Measurements from ENCODE around the gene ACOT12.
"Not testable (repeated sequence)": the region's sequence is repeated elsewhere in the genome, so short reads cannot be mapped to it uniquely, and the experiment has no call there.

The ACOT12 gene

DNA sequence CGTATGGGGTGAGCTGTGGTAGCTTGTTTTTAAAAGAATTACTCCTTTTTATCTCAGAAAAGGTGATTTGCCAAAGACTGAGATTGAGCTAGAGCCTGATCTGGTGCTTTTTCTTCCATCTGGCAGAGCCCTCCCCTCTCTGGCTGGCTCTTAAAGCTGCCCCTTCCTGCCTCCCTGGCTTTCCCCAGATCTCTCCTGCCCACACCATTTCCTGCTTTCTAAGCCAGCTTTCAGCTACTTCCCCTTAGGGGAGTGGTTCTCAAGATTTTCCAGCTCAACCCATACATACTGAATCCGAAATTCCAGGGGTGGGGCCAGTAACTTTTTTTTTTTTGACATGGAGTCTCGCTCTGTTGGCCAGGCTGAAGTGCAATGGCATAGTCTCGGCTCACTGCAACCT, 4.8 kb upstream of the ACOT12 start:
- DNase-seq = peak; percentile 10

DNA sequence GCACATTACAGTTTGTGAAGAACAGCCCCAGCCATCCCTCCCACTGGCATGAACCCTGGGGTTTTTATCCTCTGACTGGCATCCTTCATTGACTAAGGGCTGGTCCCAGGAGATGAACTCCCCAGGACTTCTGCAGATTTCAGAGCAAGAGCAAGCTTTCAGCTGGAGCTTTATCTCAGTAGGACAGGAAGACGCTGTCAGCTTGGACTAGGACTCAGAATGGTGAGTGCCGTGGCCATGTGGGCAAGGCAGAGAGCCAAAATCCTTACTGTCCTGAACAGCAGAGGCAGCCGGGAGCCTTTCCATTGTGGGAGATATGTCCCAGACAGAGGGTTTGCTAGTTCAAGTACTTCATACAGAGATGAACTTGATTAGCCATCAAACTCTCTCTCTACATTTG, 3.2 kb upstream of the ACOT12 start:
- DNase-seq = peak; percentile 32

DNA sequence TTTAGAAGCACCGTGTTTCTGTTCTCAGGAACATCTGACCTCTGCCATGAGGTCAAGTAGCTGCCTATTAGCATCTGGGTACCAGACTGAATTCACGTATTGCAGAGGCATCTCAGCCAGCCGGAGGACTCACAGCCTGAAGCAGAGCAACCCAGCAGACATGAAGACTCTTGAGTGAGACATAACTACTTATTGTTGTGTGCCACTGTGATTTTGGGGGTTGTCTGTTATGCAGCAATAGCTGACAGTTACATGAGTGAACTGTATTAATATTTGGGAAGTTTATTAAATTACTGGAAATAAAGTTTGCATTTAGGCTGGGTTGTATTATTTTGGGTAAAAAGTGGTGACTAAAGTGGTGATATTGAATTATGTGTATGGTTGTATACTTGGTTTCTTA, 1.3 kb upstream of the ACOT12 start:
- DNase-seq = no peak

DNA sequence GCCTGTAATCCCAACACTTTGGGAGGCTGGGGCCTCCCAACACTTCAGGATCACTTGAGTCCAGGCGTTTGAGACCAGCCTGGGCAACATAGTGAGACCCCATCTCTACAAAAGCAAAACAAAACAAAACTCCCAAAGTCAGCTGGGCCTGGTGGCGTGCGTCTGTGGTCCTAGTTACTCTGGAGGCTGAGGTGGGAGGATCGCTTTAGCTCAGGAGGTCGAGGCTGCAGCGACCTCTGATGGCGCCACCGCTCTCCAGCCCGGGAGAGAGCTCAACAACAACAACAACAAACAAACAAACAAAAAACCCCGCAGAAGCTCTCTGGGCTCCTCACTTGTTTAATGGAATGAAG, 528 bp downstream of the ACOT12 start:
- DNase-seq = no peak

DNA sequence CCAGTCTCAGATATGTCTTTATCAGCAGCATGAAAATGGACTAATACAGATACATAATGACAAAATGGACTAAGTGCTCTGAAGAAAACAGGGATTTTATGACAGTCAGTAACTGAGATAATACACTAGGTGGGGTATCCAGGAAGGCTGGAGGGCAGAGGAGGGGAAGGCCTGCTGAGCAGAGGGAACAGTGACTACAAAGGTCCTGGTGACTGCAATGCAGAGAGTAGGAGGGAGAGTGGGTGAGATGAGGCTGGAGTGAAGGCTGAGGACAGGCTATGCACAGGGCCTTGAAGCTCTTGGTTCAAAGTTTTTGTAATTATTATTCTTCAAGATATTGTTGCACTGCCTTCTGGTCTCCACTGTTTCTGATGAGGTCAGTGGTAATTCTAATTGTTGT, 4.9 kb downstream of the ACOT12 start:
- no peak for DNase-seq

DNA sequence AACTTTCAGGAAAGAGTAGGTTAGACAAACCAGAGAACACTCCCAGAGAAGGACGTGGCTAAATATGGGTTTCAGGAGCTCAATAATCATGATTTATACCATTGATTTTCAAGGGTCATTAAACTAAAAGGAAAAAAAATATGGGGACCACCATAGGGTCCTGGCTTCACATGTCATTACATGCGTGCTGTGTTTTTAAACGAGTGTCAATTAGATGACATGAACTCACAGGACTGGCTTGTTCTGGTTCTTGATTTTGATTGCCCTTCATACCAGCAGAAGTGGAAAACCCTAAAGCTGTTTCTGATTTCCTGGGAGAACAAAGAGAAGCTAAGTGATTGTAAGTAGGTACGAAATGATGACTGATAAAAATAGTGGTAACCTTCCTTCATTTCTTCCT, 5.8 kb downstream of the ACOT12 start:
- no peak for DNase-seq

DNA sequence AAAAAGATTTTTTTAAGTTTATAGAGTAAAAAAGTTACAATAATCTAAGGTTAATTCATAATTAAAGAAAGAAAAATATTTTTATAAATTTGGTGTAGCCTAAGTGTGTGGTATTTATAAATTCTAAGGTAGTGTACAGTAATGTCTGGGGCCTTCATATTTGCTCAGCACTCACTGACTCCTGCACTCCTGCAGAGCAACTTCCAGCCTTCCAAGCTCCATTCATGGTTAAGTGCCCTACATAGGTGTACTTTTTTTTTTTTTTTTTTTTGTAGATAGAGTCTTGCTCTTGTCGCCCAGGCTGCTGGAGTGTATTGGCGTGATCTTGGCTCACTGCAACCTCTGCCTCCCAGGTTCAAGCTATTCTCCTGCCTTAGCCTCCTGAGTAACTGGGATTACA, 10.1 kb downstream of the ACOT12 start:
- no peak for DNase-seq

DNA sequence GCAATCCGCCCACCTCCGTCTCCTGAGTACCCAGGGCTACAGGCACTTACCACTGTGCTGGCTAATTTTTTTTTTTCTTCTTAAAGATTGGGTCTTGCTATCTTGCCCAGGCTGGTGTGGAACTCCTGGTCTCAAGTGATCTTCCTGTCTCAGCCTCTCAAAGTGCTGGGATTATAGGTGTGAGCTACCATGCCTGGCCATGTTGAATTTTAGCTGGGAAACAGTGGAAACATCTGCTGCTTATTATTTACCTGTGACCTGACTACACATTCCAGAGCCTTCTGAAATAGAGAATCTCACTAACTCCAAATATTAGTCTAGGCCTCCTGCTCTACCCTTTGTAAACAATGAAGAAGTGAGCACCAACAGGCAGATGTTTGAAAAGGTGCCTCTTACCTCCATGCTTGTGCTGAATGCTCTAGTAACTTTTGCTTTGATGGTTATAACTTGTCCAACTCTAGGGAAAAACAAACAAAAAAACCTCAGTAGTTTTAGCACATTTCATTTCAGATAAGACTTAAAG, 22.5 kb downstream of the ACOT12 start:
- no peak for DNase-seq

DNA sequence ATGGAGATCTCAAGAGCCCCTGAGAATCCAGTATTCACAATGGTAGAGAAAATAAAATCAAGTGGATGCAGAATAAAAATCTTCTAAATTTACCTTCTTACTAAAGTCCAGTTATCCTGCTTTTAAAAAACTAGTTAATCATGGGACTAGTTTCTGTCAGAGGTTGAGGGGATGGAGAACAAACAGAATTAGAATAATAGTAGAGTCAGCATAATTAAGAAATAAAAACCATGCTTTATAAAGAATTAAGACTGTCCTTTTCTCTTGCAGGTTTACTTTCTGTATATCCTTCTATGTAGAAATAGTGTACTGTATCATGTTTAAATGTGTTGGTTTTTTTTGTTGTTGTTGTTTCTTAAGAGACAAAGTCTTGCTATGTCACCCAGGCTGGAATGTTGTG, 23.0 kb downstream of the ACOT12 start:
- DNase-seq = no peak

DNA sequence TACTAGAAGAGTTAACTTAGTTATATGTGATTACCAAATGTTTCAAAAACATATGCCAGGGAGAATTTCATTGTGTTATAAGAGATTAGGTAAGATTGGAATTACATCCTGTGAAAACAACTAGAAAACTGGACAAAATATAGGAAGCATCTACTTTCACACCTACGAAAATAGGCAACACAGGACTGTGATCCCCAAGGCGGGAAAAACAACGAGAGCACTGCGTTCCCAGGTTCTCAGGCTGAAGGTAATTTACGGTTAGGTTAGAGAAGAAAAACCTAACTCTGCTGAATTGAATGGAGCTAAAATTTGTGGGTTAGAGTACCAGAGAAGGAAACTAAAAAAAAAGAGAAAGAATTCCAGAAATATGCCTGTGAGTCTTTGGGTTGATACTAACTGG, 28.4 kb downstream of the ACOT12 start:
- no peak for DNase-seq

DNA sequence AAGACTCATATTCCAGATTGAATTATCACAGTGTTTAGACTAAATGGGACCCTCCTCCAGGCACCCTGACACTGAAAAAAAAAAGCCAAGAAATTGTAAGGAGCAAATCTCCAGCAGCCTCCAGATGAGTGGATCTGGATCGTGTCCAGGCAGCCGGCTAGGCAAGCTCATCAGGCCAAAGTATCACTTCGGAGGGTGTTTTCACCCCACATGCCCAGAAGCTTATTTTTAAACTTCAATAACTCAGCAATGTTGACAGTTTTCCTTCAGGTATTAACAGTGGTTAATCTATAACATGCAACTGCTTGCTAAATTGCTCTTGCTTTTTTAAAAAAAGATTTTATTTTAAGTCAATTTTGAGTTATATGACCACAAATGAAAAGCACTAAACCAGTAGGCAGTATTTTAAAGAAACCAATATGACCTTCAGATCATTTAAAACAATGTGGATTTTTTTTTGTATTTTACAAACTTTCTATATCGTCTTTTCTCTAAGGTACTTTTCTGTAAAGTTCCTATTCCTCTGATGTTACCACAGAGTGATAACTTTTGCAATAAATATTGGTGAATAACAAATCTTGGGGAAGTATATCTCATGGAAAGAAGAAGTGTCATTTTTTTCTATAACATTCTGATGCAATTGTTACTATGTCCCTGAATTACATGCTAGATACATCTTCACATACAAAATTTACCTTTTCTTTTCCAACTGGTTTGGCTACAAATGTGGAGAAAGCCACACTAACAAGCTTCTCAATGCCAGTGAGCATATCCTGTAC, 30.7 kb downstream of the ACOT12 start:
- DNase-seq = peak; percentile 39

DNA sequence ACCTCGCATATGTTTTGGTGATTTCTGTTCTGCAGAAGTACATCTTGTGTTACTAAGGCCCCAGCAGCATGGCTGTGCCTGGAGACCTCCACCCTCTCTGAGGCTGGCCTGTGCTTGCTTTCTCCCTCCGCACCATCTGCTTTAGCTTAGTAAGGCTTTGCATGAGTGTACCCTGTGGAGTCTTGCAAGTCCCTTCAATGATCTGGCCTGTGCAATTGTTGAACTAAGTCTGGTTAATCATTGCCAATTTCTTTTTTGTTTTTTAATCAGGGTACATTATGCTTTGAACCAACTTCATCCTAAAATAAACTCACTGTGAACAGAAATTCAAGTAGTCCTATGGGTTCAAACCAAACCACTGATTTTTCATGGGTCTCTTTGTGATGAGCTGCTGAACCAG, 32.3 kb downstream of the ACOT12 start:
- DNase-seq = no peak

DNA sequence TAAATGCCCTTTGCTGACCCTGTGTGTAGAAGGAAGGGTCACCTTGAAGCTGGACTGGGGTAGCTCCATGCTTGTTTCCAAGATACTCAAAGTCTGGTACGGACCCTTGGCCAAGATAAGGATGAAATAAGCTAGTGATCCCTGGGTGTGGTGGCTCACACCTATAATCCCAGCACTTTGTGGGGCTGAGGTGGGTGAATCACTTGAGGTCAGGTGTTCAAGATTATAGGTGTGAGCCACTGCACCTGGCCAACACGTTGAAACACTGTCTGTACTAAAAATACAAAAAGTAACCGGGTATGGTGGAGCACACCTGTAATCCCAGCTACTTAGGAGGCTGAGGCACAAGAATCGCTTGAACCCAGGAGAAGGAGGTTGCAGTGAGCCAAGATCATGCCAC, 33.3 kb downstream of the ACOT12 start:
- no peak for DNase-seq

DNA sequence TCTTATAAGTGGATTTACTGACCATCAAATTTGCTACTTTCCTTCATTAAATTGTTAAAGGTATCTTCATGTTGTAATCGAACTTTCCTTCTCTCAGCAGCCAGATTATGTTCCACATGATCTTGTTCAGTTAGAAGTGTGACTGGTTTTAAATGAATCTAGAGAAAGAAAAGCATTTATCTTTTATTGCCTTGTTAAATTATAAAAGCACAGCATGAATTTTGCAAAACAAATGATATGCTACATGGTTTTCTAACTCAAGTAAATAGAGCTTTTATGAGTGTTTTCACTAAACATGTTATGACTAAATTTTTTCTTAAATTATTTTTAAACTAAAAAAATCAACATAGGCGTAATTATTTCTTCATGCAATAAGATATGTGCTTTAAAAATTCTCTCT, 34.1 kb downstream of the ACOT12 start:
- DNase-seq = no peak

DNA sequence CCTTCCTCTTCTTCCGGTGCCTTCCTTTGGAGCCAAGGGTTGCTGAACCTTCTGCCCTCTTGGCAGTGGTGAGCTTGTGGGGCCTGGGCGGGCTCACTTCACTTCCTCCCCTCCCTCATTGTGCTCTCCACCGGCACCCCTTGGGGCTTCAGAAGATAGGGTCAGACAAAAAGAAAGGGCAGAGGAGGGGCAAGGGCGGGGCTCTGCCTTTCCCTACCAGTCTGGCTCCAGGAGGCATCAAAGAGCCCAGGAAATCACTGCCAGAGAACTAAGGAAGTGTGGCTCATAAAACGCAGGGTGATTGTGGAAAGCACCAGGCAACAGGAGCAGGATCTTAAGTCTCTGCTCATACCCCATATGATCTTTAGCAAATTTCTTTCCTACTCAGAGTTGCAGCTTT, 34.8 kb downstream of the ACOT12 start:
- DNase-seq = no peak

DNA sequence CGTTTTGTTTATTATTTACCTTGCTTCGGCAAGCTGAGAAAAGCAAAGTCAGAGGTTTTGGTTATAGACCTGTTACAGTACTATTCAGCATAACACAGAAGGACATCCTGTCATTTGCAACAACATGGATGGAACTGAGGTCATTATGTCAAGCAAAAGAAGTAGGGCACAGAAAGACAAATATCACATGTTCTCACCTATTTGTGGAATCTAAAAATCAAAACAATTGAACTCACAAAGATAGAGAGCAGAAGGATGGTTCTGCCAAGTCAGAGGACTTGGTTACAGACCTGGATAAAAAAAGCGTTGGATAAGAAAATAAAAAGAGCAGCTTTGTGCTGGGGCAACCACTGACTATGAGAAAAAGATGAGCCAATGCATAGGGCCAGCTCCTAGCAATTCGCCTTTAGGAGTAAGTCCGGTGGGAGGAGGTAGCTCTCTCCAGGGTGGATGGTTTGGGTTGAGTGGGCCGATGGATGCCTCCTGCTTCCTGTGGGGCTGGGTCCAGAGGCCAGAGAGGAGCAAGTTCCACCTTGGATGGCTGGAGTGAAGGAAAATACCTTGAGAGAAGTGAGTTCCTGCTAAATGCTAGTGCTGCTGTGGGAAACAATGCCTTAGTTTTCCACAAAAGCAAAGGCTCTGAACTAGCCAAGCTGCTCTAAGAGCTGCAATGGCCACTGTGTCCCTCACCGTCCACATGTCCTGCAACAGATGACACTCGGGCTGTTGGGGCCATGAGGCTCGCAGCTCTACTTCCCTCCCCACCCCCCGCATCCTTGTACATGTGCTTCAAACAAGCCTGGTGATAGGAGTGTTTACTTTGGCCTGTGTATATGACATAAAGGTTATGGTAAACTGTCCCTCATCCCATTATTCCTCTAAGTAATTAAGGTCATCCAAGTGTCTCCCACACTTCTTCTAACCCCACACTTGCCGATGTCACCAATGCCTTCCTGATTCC, 38.4 kb downstream of the ACOT12 start:
- no peak for DNase-seq

DNA sequence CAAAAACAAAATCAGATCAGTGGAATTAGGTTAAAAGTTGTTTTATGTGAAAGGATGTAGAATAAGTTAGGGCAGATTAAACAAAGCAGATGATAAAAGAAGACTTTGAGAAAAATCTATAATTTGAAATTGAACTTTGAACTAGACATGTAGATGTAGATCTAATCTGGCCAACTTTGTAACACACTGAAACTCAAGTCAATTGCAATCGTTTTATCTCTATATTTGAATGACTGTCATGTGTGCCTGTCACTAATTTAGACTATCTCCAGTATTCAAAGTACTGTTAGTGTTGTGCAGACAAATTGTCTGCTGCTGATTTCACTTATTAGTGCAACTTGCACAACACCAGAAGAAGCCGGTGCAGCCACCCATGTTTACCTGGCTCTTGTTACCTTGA, 39.8 kb downstream of the ACOT12 start:
- no peak for DNase-seq

DNA sequence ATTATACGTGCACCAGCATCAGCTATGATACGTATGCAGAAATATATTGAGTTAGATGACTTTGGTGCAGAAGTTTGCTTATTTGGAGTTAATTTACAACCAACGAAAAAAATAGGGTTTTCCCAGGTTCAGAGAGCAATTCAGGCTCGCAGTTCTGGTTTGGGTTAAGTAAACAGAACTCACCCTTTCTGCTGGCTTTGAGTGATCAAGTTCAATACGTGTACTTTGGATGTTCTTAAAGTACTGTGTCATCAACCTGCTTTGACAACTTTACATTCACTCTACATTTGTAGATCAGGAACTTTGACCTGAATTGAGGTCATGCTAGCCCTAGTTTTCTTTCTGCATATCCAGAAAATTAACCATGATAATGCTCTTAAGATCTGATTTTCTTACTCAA, 40.7 kb downstream of the ACOT12 start:
- DNase-seq = no peak

DNA sequence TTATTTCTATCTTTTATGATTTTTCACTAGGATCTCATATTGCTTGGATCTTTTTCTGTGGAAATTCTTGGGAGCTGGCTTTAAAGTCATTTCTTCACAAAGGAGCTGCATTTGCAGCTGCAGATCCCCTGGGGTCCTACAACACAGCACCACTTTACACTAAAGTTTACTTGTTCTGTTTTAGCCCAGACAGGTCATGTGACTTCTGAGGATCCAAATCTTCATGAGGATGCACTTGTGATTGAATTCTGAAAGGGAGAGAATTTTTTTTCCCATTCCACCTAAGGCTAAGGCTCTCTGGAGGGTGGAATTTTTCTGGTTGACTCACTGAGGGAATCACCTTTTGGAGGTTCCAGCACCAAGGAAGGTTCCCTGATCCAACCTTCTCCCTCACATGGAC, 43.4 kb downstream of the ACOT12 start:
- DNase-seq = no peak

DNA sequence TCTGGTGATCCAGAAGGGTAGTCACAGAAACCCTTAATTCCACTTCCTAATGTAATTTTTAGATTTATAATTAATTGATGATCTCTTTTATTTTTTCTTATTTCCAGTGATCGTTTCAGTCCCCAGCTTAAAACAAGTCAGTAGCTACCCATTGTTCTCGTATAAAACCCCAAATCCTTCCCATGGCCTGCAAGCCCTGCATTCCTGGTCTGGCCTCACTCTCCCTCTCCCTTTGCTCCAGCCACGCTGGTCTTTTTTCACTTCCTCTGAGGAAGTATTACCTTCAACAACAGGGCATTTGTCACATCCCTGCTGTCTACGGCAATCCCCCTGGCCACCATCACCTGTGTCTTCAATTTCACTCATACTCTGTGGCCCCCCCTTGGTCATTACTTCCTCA, 44.8 kb downstream of the ACOT12 start:
- DNase-seq = no peak

DNA sequence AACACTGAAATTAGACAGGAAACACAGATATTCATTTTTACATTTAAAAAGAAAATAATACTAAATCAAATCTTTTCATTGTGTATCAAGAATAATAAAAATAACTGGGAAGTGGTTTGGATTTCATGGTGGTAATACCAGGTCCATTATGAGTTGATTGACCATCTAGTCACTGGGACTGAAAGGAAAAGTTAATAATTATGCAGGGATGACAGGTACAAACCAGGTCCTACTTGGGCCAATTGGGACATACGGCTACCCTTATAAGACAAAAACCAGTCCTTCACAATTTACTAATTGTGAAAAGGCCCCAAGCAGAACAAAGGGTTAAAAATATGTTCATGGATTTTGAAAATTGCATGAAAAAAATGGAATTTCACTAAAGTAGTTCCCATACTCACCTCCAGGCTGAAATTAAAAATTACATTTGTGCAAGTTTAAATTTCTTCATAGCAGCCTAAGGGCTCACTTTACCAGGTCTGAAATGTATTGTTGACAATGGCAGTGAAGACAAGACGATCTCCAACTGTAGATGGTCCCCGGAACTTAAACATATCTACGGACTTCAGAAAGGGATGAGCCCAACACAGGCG, 48.4 kb downstream of the ACOT12 start:
- DNase-seq = no peak

DNA sequence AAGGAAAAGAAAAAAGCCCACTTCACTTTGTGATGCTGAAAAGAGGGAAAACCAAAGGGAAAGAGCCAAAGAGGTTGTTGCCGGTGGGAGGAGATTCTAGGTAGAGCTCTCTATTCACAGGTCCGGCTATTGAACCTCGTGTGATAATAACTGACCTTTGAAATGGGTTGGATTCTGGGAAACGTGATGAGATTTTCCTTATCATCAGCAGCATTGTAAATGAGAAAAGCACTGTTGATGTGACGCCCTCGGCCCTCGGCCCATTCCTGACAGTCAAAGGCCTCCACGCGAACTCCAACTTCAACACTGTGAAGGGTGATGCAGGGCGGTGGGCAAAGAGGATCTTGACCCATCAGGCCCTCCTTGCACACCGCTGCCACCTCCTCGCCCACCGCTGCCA, 49.2 kb downstream of the ACOT12 start:
- DNase-seq = no peak

DNA sequence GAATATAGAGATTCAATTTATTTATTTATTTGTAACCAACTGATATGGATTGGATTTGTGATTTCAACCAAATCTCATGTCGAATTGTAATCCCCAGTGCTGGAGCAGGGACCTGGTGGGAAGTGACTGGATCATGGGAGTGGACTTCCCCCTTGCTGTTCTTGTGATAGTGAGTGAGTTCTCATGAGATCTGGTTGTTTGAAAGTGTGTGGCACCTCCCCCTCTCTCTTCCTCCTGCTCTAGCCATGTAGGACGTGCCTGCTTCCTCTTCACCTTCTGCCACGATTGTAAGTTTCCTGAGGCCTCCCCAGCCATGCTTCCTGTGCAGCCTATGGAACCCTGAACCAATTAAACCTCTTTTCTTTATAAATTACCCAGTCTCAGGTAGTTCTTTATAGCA, 55.7 kb downstream of the ACOT12 start:
- not testable (repeated sequence) for DNase-seq

DNA sequence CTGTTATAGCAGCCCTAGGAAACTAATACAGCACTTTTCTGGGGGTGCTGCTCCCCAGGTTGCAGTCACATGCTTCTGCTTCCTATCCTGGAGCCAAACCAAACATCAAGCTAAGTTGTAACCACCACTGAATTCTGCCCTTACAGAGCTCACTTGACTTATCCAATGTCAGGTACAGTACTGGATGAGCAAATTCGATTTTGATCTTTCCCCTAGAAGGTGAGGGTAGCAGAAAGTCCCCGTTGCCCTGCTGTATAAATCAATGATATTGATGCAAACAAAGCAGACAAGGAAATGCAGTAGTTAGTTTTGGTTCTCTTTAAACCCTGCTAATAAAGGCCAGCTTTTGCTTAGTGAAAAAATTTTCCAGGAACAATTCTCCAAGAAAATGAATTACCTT, 56.1 kb downstream of the ACOT12 start:
- no peak for DNase-seq
